CD4-positive, alpha-beta T cell (primary cell): ENCODE results near the gene MACROD2. TPM values are rescaled to one million over a fixed set of nuclear protein-coding genes. Genes with fewer than 3 reads are reported as not detected.

Experiments used
- ATAC-seq: fragments of 200-7000 bp; cut with Tn5 transposase; one replicate; pipeline ENCODE4 v1.10.0; 2022; ENCODE audit warnings: mild to moderate bottlenecking; ENCODE audit not compliant: poor library complexity
- CTCF ChIA-PET: fragments of 350-600 bp; sonication (Branson Sonifier 250); formaldehyde crosslinking; loops from one replicate; lab custom pipeline; 2021; ENCODE audit warnings: antibody characterized with exemption, inconsistent platforms; lab: Charles Lee
- POLR2A ChIA-PET: fragments of 350-600 bp; sonication (Branson Sonifier 250); formaldehyde crosslinking; loops from one replicate; lab custom pipeline; 2021; ENCODE audit warnings: antibody characterized with exemption, inconsistent platforms; lab: Charles Lee
- DNase-seq, 14 experiments: peaks; one replicate each; pipeline ENCODE4 v3.0.0-alpha.2; 2013 to 2020; ENCODE audit warnings: mixed read lengths in 2 of 14
- H3K27ac ChIP-seq, 2 donors: one replicate each; pipeline versions ENCODE4 v1.5.1 to v1.7.0; 2013; ENCODE audit warnings: low read length in 2 of 2, low read depth in 1 of 2, mild to moderate bottlenecking in 1 of 2
- H3K27me3 ChIP-seq, 2 experiments: 1 replicate in 1 of 2; 2 replicates in 1 of 2; pipeline versions ENCODE4 v1.6.1 to v1.7.0; 2013; ENCODE audit warnings: low read length in 2 of 2, control low read depth in 1 of 2, mild to moderate bottlenecking in 1 of 2, moderate library complexity in 1 of 2; ENCODE audit not compliant: insufficient read depth in 2 of 2, control insufficient read depth in 1 of 2
- H3K36me3 ChIP-seq: one replicate; pipeline ENCODE4 v1.6.1; 2013; ENCODE audit warnings: low read length, control low read depth; ENCODE audit not compliant: insufficient read depth
- H3K4me1 ChIP-seq: one replicate; pipeline ENCODE4 v1.6.1; 2013; ENCODE audit warnings: low read length, control low read depth; ENCODE audit not compliant: insufficient read depth
- H3K4me3 ChIP-seq: one replicate; pipeline ENCODE4 v1.5.1; 2013; ENCODE audit warnings: mild to moderate bottlenecking, low read length, moderate library complexity
- H3K9me3 ChIP-seq, 2 experiments: 1 replicate in 1 of 2; 2 replicates in 1 of 2; pipeline versions ENCODE4 v1.6.1 to v1.7.0; 2013; ENCODE audit warnings: low read length in 2 of 2, mild to moderate bottlenecking in 2 of 2, control low read depth in 1 of 2, moderate library complexity in 1 of 2; ENCODE audit not compliant: control insufficient read depth in 1 of 2, insufficient read depth in 1 of 2
- H3K27ac Mint-ChIP-seq: one replicate; pipeline ENCODE4 v1.8.0; 2020; ENCODE audit warnings: mixed read lengths
- H3K27me3 Mint-ChIP-seq: one replicate; pipeline ENCODE4 v1.8.0; 2021; ENCODE audit warnings: mixed read lengths
- H3K36me3 Mint-ChIP-seq: one replicate; pipeline ENCODE4 v1.8.0; 2021; ENCODE audit warnings: low read depth, mixed read lengths
- H3K4me1 Mint-ChIP-seq: one replicate; pipeline ENCODE4 v1.8.0; 2021; ENCODE audit warnings: low read depth, mixed read lengths
- H3K4me3 Mint-ChIP-seq: one replicate; pipeline ENCODE4 v1.8.0; 2020; ENCODE audit warnings: mild to moderate bottlenecking, mixed read lengths
- H3K9me3 Mint-ChIP-seq: one replicate; pipeline ENCODE4 v1.8.0; 2020; ENCODE audit warnings: mixed read lengths
- intact Hi-C, 2 experiments: fragments of 100-400 bp; cut with DNase I in 1 of 2; cut with micrococcal nuclease in 1 of 2; formaldehyde crosslinking; loops; one replicate each; pipeline versions ENCODE4 v1.15.1 to v1.9.0; 2023 to 2025; cut with DNase I, micrococcal nuclease
- total RNA-seq, 174 experiments: library from RNA in 2 of 174; stranded (reverse) in 2 of 174; gene quantifications; one replicate each; pipeline ENCODE4 v1.2.3 and lab custom pipeline; 2021 to 2026
- TF ChIP-seq, protein P1 (sequence below): fragments of 200-600 bp; IDR thresholded peaks from one replicate; pipeline ENCODE4 v1.8.0; 2022; ENCODE audit warnings: antibody characterized with exemption, mild to moderate bottlenecking

Gene MACROD2
- total RNA-seq, 2 experiments from 2014 or later: not detected

DNA sequence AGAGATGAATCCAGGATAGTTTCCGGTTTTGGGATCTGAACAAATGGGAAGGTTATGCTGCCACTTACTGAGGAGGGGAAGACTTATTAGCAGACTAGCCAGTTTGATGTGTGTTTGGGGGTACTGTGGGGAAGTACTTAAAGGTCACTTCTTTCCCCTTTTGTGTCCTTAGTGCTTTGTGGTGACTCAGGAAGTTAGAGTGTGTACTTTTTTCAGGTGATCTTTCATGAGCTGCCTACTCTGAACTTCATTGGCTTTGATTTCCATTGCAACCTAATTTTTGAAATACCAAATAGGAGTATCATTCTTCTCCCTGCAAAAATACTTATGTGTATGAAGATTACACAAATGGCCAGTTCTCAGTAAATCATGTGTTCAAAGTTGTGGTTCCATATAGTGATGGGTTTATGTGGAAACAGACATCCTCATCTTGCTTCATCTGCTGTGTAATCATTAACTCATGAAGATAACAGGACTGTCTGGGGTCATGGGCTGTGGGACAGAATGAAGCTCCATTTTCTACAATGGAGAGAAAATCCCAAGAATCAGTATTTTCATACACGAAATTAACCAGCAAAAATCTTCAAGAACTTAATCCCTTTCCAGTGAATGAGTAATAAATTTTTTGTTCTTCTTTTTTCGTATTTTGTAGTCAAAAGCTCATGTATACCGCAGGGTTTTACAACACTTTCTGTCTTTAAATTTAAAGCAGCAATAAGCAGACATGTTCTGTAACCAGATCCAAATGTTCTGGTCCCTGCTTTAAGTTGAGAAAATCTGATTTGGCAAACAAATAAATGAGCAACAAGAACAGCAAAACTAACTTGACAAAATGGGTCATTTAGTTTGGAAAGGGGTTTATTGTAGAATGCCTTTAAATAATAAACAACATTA lies 614.3 kb downstream of the MACROD2 start:
- no peaks in the 10 kb centered on the region for H3K36me3 Mint-ChIP-seq
- H3K4me1 Mint-ChIP-seq: no peaks in the 10 kb centered on the region
- Histone ChIP-seq H3K27ac (no peak overlapping the region), H3K4me1 (no peaks in the 10 kb centered on the region), H3K4me3 (no peak overlapping the region), H3K36me3 (no peaks in the 10 kb centered on the region), H3K27me3 (no peaks in the 10 kb centered on the region), H3K9me3 (peaks cover 0 to 4% of the 10 kb centered on the region in 2 experiments)
- ATAC-seq: no peak
- CTCF ChIA-PET: no interaction called here
- no peak for DNase-seq
- peaks cover 10% of the 10 kb centered on the region for H3K9me3 Mint-ChIP-seq
- H3K4me3 Mint-ChIP-seq: no peak overlapping the region
- POLR2A ChIA-PET: no interaction called here
- H3K27ac Mint-ChIP-seq: no peak overlapping the region
- TF ChIP-seq, protein P1, sequence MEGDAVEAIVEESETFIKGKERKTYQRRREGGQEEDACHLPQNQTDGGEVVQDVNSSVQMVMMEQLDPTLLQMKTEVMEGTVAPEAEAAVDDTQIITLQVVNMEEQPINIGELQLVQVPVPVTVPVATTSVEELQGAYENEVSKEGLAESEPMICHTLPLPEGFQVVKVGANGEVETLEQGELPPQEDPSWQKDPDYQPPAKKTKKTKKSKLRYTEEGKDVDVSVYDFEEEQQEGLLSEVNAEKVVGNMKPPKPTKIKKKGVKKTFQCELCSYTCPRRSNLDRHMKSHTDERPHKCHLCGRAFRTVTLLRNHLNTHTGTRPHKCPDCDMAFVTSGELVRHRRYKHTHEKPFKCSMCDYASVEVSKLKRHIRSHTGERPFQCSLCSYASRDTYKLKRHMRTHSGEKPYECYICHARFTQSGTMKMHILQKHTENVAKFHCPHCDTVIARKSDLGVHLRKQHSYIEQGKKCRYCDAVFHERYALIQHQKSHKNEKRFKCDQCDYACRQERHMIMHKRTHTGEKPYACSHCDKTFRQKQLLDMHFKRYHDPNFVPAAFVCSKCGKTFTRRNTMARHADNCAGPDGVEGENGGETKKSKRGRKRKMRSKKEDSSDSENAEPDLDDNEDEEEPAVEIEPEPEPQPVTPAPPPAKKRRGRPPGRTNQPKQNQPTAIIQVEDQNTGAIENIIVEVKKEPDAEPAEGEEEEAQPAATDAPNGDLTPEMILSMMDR: no peak
- intact Hi-C loops: no loop called here
- H3K27me3 Mint-ChIP-seq: no peaks in the 10 kb centered on the region

DNA sequence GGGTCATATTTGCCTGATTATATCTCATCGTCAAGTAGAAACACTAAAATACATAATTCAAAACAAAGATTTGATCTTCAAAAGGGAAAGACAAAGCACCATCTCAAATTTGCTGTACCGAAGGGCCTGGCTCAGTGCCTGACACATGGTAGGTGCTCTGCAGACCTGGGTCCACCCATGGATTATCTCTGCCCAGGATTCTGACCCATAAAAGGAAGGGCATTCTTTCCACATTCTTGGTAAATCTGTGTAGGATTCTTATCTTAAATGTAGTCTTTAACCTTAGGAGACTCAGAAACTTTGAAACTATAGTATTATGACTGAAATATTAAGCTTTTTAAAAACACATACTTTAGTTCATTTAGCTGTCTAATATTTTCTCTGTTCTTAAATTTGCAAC lies 616.2 kb downstream of the MACROD2 start:
- intact Hi-C loops: no loop called here
- H3K4me1 Mint-ChIP-seq: no peaks in the 10 kb centered on the region
- DNase-seq: no peak
- ChIA-PET CTCF (no interaction called here), POLR2A (no interaction called here)
- no peak overlapping the region for H3K4me3 Mint-ChIP-seq
- H3K36me3 Mint-ChIP-seq: no peaks in the 10 kb centered on the region
- no peak for ATAC-seq
- Histone ChIP-seq H3K9me3 (peaks cover 0 to 4% of the 10 kb centered on the region in 2 experiments), H3K4me1 (no peaks in the 10 kb centered on the region), H3K36me3 (no peaks in the 10 kb centered on the region), H3K27me3 (no peaks in the 10 kb centered on the region), H3K4me3 (no peak overlapping the region), H3K27ac (no peak overlapping the region)
- H3K27ac Mint-ChIP-seq: no peak overlapping the region
- TF ChIP-seq, protein P1: no peak
- H3K27me3 Mint-ChIP-seq: no peaks in the 10 kb centered on the region
- H3K9me3 Mint-ChIP-seq: peaks cover 13% of the 10 kb centered on the region

GRCh38 chr20:14612391-14612790 lies 617.1 kb downstream of the MACROD2 start:
- Histone ChIP-seq H3K4me1 (no peaks in the 10 kb centered on the region), H3K4me3 (no peak overlapping the region), H3K36me3 (no peaks in the 10 kb centered on the region), H3K9me3 (peaks cover 0 to 4% of the 10 kb centered on the region in 2 experiments), H3K27me3 (no peaks in the 10 kb centered on the region), H3K27ac (no peak overlapping the region)
- CTCF ChIA-PET: no interaction called here
- no peak for ATAC-seq
- POLR2A ChIA-PET: no interaction called here
- TF ChIP-seq, protein P1: no peak
- H3K4me3 Mint-ChIP-seq: no peak overlapping the region
- H3K27me3 Mint-ChIP-seq: no peaks in the 10 kb centered on the region
- peaks cover 16% of the 10 kb centered on the region for H3K9me3 Mint-ChIP-seq
- no peak for DNase-seq
- no peaks in the 10 kb centered on the region for H3K4me1 Mint-ChIP-seq
- no peak overlapping the region for H3K27ac Mint-ChIP-seq
- H3K36me3 Mint-ChIP-seq: no peaks in the 10 kb centered on the region
- intact Hi-C loops: no loop called here
